ENCODE results near the gene PITPNM1.
"Not testable (repeated sequence)": the region's sequence is repeated elsewhere in the genome, so short reads cannot be mapped to it uniquely, and the experiment has no call there.

Gene PITPNM1

GRCh38 chr11:67482827-67483798 lies 22.1 kb downstream of the PITPNM1 start, which contains the start of gene AIP:
AIP (plus strand) TSS chr11:67483026; CDS start chr11:67483159, 133 bp downstream.
- FAIRE-seq (peak; percentile 99), DNase-seq (ENCODE audit: insufficient read length) (peak; percentile 92)
- TF ChIP-seq POLR2AphosphoS5 (IDR thresholded peaks at IDR 0.05; ENCODE audit: low read depth, low read length): peak; percentile 71
- TF ChIP-seq POLR2A (IDR thresholded peaks at IDR 0.05; ENCODE audit: low read depth, low read length): peak; percentile 71
- peak; percentile 88 for TF ChIP-seq TAF1 (IDR thresholded peaks at IDR 0.05; ENCODE audit: borderline replicate concordance, low read depth, low read length)

GRCh38 chr11:67482275-67482826 lies 22.8 kb downstream of the PITPNM1 start:
- no peak for DNase-seq (ENCODE audit: insufficient read length)
- TF ChIP-seq POLR2A (IDR thresholded peaks at IDR 0.05; ENCODE audit: low read depth, low read length): no peak
- TF ChIP-seq TAF1 (IDR thresholded peaks at IDR 0.05; ENCODE audit: borderline replicate concordance, low read depth, low read length): no peak
- no peak for FAIRE-seq

- FAIRE-seq; DNase-seq (ENCODE audit: insufficient read length): not testable (repeated sequence)
These were observed 27.7 kb downstream of the PITPNM1 start for GRCh38 chr11:67477344-67478050.

- not testable (repeated sequence) for DNase-seq (ENCODE audit: insufficient read length); FAIRE-seq
These were observed 28.5 kb downstream of the PITPNM1 start for GRCh38 chr11:67476692-67477091.

- DNase-seq (ENCODE audit: insufficient read length): no peak
- no peak for TF ChIP-seq POLR2A (IDR thresholded peaks at IDR 0.05; ENCODE audit: low read depth, low read length)
- TF ChIP-seq TAF1 (IDR thresholded peaks at IDR 0.05; ENCODE audit: borderline replicate concordance, low read depth, low read length): no peak
- TF ChIP-seq POLR2AphosphoS5 (IDR thresholded peaks at IDR 0.05; ENCODE audit: low read depth, low read length): no peak
- FAIRE-seq: no peak
These were observed 32.3 kb downstream of the PITPNM1 start for GRCh38 chr11:67472882-67473281.

GRCh38 chr11:67470337-67471002 lies 34.7 kb downstream of the PITPNM1 start:
- FAIRE-seq (peak; percentile 90), DNase-seq (ENCODE audit: insufficient read length) (no peak)
- TF ChIP-seq POLR2AphosphoS5 (IDR thresholded peaks at IDR 0.05; ENCODE audit: low read depth, low read length) (no peak), POLR2A (IDR thresholded peaks at IDR 0.05; ENCODE audit: low read depth, low read length) (no peak), TAF1 (IDR thresholded peaks at IDR 0.05; ENCODE audit: borderline replicate concordance, low read depth, low read length) (no peak)

GRCh38 chr11:67469508-67469811 lies 35.7 kb downstream of the PITPNM1 start:
- TF ChIP-seq POLR2AphosphoS5 (IDR thresholded peaks at IDR 0.05; ENCODE audit: low read depth, low read length) (no peak), POLR2A (IDR thresholded peaks at IDR 0.05; ENCODE audit: low read depth, low read length) (no peak), TAF1 (IDR thresholded peaks at IDR 0.05; ENCODE audit: borderline replicate concordance, low read depth, low read length) (no peak)
- no peak for FAIRE-seq
- DNase-seq (ENCODE audit: insufficient read length): no peak

- FAIRE-seq (peak; percentile 95), DNase-seq (ENCODE audit: insufficient read length) (peak; percentile 91)
- TF ChIP-seq POLR2A (IDR thresholded peaks at IDR 0.05; ENCODE audit: low read depth, low read length) (peak; percentile 77; the same call in 1 of the 2 replicates), TAF1 (IDR thresholded peaks at IDR 0.05; ENCODE audit: borderline replicate concordance, low read depth, low read length) (peak; percentile 62), POLR2AphosphoS5 (IDR thresholded peaks at IDR 0.05; ENCODE audit: low read depth, low read length) (0 out of 2 replicates have a peak, but pooled peaks have one; percentile 60)
These were observed 36.2 kb downstream of the PITPNM1 start, which contains the start of gene TMEM134 for GRCh38 chr11:67468759-67469507. TMEM134 (minus strand) TSS chr11:67469251; CDS start chr11:67469192, 59 bp downstream.

GRCh38 chr11:67468456-67468758 lies 36.8 kb downstream of the PITPNM1 start:
- DNase-seq (ENCODE audit: insufficient read length) (no peak), FAIRE-seq (no peak)
- no peak for TF ChIP-seq POLR2AphosphoS5 (IDR thresholded peaks at IDR 0.05; ENCODE audit: low read depth, low read length)
- no peak for TF ChIP-seq TAF1 (IDR thresholded peaks at IDR 0.05; ENCODE audit: borderline replicate concordance, low read depth, low read length)
- TF ChIP-seq POLR2A (IDR thresholded peaks at IDR 0.05; ENCODE audit: low read depth, low read length): no peak

GRCh38 chr11:67468056-67468455 lies 37.1 kb downstream of the PITPNM1 start:
- FAIRE-seq (no peak), DNase-seq (ENCODE audit: insufficient read length) (no peak)
- TF ChIP-seq POLR2A (IDR thresholded peaks at IDR 0.05; ENCODE audit: low read depth, low read length) (no peak), TAF1 (IDR thresholded peaks at IDR 0.05; ENCODE audit: borderline replicate concordance, low read depth, low read length) (no peak), POLR2AphosphoS5 (IDR thresholded peaks at IDR 0.05; ENCODE audit: low read depth, low read length) (no peak)

All from GM12892 (cell line).